Activated T-cell treated with anti-CD3 and anti-CD28 coated beads, Interleukin-2, amount 50 U/mL, for 48 hours (primary cell): ENCODE results near the gene CCDC178.
"Not testable (repeated sequence)": the region's sequence is repeated elsewhere in the genome, so short reads cannot be mapped to it uniquely, and the experiment has no call there.

ENCODE experiments used
- DNase-seq, 2 experiments: peaks; one replicate each; pipeline ENCODE4 v3.0.0-alpha.2; 2020

CCDC178 gene

GRCh38 chr18:33355756-33356155 is 84.8 kb downstream of the CCDC178 start:
- no peak for DNase-seq

DNA sequence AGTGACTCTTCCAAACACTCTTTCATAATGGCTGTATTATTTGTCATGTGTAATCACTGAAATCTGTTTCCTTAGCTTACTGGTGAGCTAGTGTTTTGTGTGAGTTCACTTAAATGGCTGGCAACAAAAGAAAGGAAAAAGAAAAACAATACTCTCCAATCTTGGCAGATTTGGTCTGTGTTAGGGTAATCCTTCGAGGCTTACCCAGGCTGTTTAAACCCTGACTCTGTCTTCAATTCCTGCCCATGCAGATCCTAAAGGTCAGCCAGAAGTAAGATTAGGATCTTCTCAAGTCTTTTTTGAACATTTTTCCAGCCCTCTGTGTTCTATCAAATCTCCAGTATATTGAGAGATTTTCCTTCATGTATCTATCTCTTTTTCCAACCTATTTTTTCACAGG is 85.3 kb downstream of the CCDC178 start:
- no peak for DNase-seq

GRCh38 chr18:33350256-33350655 is 90.3 kb downstream of the CCDC178 start:
- no peak for DNase-seq

DNA sequence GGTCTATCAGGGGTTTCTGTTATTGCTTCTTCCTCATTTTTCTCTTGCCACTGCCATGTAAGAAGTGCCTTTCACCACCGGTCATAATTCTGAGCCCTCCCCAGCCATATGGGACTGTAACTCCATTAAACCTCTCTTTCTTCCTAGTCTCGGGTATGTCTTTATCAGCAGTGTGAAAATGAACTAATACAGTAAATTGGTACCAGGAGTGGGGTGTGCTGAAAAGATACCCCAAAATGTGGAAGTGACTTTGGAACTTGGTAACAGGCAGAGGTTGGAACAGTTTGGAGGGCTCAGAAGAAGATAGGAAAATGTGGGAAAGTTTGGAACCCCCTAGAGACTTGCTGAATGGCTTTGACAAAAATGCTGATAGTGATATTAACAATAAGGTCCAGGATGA is 100.8 kb downstream of the CCDC178 start:
- not testable (repeated sequence) for DNase-seq

DNA sequence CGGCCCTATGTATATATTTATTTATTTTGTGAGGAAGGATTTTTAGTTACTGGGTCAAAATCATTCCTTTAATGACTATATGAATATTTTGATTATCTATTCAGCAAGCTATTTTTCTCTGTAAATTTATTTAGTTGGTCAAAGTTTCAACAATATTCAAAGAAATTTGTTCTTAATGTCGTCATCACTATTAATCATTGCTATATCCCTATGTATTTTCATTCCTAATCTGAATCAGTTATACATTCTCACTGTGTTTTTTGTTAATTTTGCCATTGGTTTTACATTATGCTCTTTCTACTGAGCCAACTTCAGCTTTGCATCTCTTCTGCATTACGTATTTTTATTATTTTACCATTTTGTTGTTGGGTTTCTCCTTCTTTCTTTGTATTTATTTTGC is 105.7 kb downstream of the CCDC178 start:
- no peak for DNase-seq

- no peak for DNase-seq
These were observed 109.8 kb downstream of the CCDC178 start for GRCh38 chr18:33330711-33331110.

DNA sequence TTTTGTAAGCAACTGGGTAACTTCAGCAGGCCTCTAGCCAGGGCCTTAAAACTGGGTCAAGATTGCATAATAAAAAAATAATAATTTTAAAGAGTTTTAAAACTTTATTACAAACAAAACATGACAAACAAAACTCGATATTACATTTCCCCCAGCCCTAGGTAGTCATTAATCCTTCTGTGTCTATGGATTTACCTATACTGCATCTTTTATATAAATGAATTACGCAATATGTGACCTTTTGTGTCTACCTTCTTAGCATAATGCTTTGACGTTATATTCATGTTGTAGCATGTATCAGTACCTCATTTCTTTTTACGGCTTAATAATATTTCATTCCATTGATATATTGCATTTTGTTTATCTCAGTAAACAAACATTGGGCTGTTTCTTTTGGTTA is 113.5 kb downstream of the CCDC178 start:
- no peak for DNase-seq

- no peak for DNase-seq
These were observed 122.9 kb downstream of the CCDC178 start for GRCh38 chr18:33317640-33318039.

GRCh38 chr18:33316146-33316587 is 124.4 kb downstream of the CCDC178 start:
- DNase-seq = no peak

DNA sequence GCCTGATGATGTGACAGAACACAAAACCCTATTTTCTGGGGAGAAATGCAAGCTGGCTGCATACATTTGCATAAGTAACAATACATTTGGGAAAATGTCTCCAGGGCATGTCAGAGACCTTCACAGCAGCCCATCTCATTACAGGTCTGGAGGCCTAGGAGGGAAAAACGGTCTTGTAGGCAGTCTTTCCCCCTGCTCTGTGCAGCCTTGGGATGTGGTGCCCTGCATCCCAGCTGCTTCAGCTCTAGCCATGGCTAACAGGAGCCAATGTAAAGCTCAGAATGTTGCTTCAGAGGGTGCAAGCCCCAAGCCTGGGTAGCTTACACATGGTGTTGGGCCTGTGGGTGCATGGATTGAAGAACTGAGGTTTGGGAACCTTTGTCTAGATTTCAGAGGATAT is 133.0 kb downstream of the CCDC178 start:
- DNase-seq = no peak

- no peak for DNase-seq
These were observed 136.2 kb downstream of the CCDC178 start for GRCh38 chr18:33304277-33304676.

GRCh38 chr18:33291539-33291938 is 149.0 kb downstream of the CCDC178 start:
- no peak for DNase-seq

GRCh38 chr18:33288082-33288716 is 152.3 kb downstream of the CCDC178 start:
- DNase-seq = no peak

GRCh38 chr18:33282709-33283333 is 157.7 kb downstream of the CCDC178 start:
- DNase-seq = no peak

- DNase-seq = no peak
These were observed 158.4 kb downstream of the CCDC178 start for GRCh38 chr18:33282142-33282541.

DNA sequence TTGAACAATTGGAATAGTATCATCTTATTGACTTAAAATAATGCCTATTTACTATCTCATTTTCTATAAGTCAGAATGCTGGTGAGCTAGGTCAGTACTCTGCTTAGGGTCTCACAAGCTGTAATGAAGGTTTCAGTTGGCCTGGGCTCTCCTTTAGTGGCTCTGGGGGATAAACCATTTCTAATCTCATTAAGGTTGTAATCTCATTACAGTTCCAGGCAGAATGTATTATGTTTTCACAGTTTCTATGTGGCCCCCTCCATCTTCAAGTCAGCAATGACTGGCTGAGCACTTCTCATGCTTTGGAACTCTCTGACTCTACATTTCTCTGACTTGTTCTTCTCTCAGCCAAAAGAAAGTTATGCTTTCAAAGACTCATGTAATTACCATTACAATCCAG is 163.1 kb downstream of the CCDC178 start:
- DNase-seq = no peak

DNA sequence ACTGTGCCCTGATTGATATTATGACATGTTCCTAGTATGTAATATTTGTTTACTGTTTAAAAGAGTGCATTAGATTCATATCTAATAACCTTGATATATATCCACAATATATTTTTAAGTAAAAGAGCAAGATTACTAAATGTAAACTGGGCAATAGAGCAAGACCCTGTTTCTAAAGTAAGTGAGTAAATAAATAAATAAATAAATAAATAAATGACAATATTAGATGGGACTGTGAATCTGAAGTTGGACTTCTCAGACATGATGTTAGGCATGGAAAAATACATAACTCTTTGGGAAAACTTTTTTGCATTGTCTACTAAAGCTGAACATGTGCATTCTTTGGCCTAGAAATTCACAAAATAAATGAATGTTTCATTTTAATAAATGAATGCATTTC is 164.7 kb downstream of the CCDC178 start:
- no peak for DNase-seq

- no peak for DNase-seq
These were observed 170.2 kb downstream of the CCDC178 start for GRCh38 chr18:33270297-33270696.

DNA sequence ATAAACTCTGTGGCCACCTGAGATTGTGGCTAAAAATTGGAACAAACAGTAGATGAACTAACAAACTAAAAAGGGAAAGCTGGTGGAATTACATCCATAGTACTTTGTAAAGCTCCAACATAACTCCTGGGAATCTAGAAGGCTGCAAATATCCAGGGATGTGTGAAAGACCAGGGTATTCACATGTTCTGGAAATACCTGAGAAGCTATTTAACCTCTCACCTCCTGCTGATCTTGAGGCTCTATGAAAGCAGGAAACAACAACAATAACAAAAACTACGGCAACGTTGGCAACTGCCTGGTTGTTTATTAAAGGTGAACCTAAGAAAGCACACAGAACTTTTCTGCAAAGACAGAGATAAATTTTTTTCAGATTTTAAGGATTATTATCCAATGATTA is 171.3 kb downstream of the CCDC178 start:
- DNase-seq = no peak

DNA sequence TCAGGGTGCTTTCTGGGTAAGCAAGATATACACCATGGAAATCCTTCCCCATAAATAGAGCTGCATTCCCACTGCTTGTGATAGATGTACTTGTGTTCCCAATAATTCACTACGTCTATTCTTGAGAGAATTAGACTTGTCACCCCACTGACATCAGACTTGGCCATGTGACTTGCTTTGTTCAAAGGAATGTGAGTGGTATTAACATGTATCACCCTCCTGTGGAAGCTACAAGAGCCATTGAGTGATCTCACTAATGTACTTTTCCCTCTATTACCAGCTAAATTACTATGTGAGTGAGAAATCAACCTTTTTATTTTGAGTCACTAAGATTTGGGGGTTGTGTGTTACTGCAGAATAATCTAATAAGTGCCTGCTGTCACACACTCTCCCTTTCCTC is 176.0 kb downstream of the CCDC178 start:
- DNase-seq = no peak

DNA sequence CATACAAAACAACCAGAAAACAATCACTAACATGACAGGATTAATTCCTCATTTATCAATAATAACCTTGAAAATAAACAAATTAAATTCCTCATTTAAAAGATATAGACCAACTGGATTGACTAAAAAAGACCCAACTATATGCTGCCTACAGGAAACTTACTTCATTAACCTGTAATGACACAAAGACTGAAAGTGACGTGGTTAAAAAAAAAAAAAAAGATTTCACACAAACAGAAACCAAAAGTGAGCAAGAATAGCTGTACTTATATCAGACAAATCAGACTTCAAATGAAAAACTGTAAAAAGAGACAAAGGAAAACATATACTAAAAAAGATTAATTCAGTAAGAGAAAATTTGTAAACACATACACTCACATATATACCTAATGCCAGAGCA is 201.2 kb downstream of the CCDC178 start:
- DNase-seq = no peak

DNA sequence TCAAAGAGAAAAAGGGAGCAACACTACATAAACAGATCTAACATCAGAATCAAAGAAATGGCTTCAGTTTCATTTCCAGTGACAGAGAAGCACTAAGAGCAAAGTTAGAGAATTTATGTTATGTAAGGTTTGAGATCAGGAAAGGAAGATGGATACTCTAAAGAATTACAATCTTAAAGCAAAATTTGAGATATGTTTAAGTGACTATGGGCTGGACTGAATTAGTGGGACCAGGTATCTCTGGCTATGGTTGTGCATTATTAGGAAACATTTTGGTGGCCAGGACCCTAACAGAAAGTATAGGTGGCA is 208.2 kb downstream of the CCDC178 start:
- no peak for DNase-seq

DNA sequence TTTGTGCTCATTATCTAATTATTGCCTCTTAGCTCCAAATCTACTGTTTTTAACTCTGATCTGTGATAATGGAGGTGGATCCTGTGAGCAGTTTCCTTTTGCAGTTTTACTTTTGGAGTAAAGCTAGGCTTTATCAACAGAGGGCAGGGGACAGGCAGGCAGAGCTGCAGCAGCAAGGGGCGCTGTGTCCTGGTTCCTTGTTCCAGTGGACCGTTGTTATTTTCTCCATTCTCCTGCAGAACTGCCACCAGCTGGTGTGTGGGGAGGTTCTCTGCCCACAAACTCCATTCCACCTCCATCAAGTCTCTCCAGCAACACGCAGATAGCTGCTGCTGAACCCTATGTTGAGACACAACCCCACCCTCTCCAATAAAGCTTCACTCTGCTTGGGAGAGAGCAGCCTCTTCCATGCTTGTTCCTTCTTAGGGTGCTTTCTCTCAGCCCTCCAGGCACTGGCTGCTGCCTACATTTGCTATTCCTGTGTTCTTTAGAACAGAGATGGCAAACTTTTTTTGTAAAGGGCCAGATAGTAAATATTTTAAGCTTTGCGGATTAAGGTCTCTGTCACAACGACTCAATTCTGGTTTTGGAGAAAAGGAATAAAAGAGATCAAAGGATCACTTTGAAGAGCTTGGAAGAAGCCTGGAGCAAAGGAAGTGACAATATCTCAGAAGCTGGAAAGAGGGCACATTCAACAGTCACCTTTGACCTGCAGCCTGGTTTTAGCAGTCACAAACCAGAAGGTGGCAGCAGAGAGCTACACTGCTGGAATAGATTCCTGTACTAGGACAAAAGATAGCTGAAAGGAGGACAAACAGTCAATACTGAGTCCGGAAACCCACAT is 208.8 kb downstream of the CCDC178 start:
- DNase-seq = peak; percentile 63 to 65

- no peak for DNase-seq
These were observed 228.2 kb downstream of the CCDC178 start for GRCh38 chr18:33212363-33212762.
